ENCODE measurements around the gene MGAT3. TPM values are rescaled to one million over a fixed set of nuclear protein-coding genes. Genes with fewer than 3 reads are reported as not detected.

MGAT3 gene
- total and polyA plus RNA-seq, 2 of the 8 experiments (the other 6 are each of a cell fraction or from before 2014, with no cell fraction given), result 4.3 to 9.2 TPM

DNA sequence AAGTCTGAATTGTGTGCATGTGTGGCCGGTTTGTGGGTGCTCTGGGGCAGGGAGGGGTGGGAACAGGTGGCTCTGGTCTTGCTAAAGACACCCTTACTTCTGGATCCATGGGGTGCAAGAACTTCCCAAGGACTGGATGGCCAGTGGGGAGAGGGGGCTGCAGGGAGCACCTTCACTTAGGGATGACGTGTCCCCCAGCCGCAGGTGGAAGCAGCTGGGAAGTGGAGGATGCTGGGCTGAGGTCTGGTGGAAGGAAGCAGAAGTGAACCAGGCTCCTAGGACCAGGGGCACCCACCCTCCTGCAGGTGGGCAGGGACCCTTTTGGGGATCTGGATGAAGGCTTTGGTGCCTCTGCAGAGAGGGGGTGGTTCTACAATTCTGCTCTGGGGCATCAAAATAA is 35.4 kb downstream of the MGAT3 start (continued):
- TF ChIP-seq, protein P1, sequence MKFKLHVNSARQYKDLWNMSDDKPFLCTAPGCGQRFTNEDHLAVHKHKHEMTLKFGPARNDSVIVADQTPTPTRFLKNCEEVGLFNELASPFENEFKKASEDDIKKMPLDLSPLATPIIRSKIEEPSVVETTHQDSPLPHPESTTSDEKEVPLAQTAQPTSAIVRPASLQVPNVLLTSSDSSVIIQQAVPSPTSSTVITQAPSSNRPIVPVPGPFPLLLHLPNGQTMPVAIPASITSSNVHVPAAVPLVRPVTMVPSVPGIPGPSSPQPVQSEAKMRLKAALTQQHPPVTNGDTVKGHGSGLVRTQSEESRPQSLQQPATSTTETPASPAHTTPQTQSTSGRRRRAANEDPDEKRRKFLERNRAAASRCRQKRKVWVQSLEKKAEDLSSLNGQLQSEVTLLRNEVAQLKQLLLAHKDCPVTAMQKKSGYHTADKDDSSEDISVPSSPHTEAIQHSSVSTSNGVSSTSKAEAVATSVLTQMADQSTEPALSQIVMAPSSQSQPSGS (IDR thresholded peaks at IDR 0.05; ENCODE audit: low read length), result no peak

All from H1 (cell line).